IMR-90 (cell line): Measurements from ENCODE around the gene SLIT1. TPM values are rescaled to one million over a fixed set of nuclear protein-coding genes. Genes with fewer than 3 reads are reported as not detected.

Experiments
- ATAC-seq: fragments of 200-7000 bp; cut with Tn5 transposase; 2 replicates; pipeline ENCODE4 v1.9.1; 2020; ENCODE audit warnings: low read depth, mild to moderate bottlenecking, moderate library complexity
- BruUV-seq: library from RNA; stranded (reverse); fragments of 400-500 nt; replicated peaks from 2 replicates; lab custom pipeline; 2021; lab: Mats Ljungman, UMichigan
- CTCF ChIA-PET: fragments of 300-600 bp; formaldehyde crosslinking; extraction: SDS; loops from one replicate; lab custom pipeline; 2021; ENCODE audit warnings: antibody characterized with exemption; lab: Yijun Ruan, JAX
- POLR2A ChIA-PET: fragments of 300-600 bp; sonication (Branson Sonifier 250); formaldehyde crosslinking; loops from one replicate; lab custom pipeline; 2022; ENCODE audit warnings: antibody characterized with exemption; ENCODE audit not compliant: unreplicated experiment; lab: Charles Lee
- DNase-seq: peaks from one replicate; pipeline ENCODE4 v3.0.0; 2013
- H2AFZ ChIP-seq: replicated peaks from 2 replicates; pipeline ENCODE3; 2013; ENCODE audit warnings: low read length, mild to moderate bottlenecking; ENCODE audit not compliant: poor library complexity
- H2AK5ac ChIP-seq: 2 replicates; pipeline ENCODE4 v1.6.1; 2013; ENCODE audit warnings: low read depth, low read length, inconsistent platforms
- H2AK9ac ChIP-seq: replicated peaks from 2 replicates; pipeline ENCODE3; 2013; ENCODE audit warnings: mild to moderate bottlenecking, low read depth, low read length, moderate library complexity; ENCODE audit not compliant: poor library complexity
- H2BK120ac ChIP-seq: 2 replicates; pipeline ENCODE4 v1.6.1; 2013; ENCODE audit warnings: low read depth, low read length, inconsistent platforms
- H2BK15ac ChIP-seq: 3 replicates; pipeline ENCODE4 v1.6.1; 2013; ENCODE audit warnings: low read depth, low read length, inconsistent platforms
- H2BK20ac ChIP-seq: 2 replicates; pipeline ENCODE4 v1.6.1; 2013; ENCODE audit warnings: low read depth, mild to moderate bottlenecking, inconsistent platforms, low read length, moderate library complexity
- H2BK5ac ChIP-seq: 2 replicates; pipeline ENCODE4 v1.6.1; 2013; ENCODE audit warnings: mild to moderate bottlenecking, low read depth, low read length, inconsistent platforms; ENCODE audit not compliant: poor library complexity, severe bottlenecking
- H3K14ac ChIP-seq: replicated peaks from 2 replicates; pipeline ENCODE4 v1.6.1; 2013; ENCODE audit warnings: low read depth, low read length, inconsistent platforms
- H3K18ac ChIP-seq: 2 replicates; pipeline ENCODE4 v1.6.1; 2013; ENCODE audit warnings: low read depth, low read length, control low read depth
- H3K23ac ChIP-seq: 2 replicates; pipeline ENCODE4 v1.6.1; 2013; ENCODE audit warnings: low read depth, low read length, inconsistent platforms
- H3K27ac ChIP-seq: 2 replicates; pipeline ENCODE4 v1.5.1; 2013; ENCODE audit warnings: mild to moderate bottlenecking, control low read depth, low read length; ENCODE audit not compliant: insufficient read depth
- H3K27me3 ChIP-seq: 2 replicates; pipeline ENCODE4 v1.6.1; 2013; ENCODE audit warnings: low read length; ENCODE audit not compliant: control insufficient read depth, insufficient read depth
- H3K36me3 ChIP-seq: 2 replicates; pipeline ENCODE4 v1.6.1; 2013; ENCODE audit warnings: low read length, mixed read lengths; ENCODE audit not compliant: control insufficient read depth, insufficient read depth
- H3K4ac ChIP-seq: 2 replicates; pipeline ENCODE4 v1.6.1; 2013; ENCODE audit warnings: low read depth, low read length, inconsistent platforms
- H3K4me1 ChIP-seq: 2 replicates; pipeline ENCODE4 v1.6.1; 2013; ENCODE audit warnings: low read length, mixed read lengths; ENCODE audit not compliant: control insufficient read depth, insufficient read depth
- H3K4me2 ChIP-seq: 2 replicates; pipeline ENCODE4 v1.6.1; 2013; ENCODE audit warnings: low read depth, mild to moderate bottlenecking, control low read depth, low read length, moderate library complexity
- H3K4me3 ChIP-seq: 2 replicates; pipeline ENCODE4 v1.5.1; 2013; ENCODE audit warnings: low read depth, mild to moderate bottlenecking, control low read depth, low read length, moderate library complexity; ENCODE audit not compliant: insufficient read depth
- H3K56ac ChIP-seq: 2 replicates; pipeline ENCODE4 v1.6.1; 2013; ENCODE audit warnings: low read length, inconsistent platforms; ENCODE audit not compliant: insufficient read depth; ENCODE audit errors: extremely low read depth
- H3K79me1 ChIP-seq, 2 experiments: 2 replicates each; pipeline ENCODE4 v1.6.1; 2013; ENCODE audit warnings: low read length in 2 of 2, inconsistent platforms in 1 of 2, low read depth in 1 of 2
- H3K9ac ChIP-seq: 2 replicates; pipeline ENCODE4 v1.6.1; 2013; ENCODE audit warnings: low read depth, low read length, control low read depth
- H3K9me1 ChIP-seq: 2 replicates; pipeline ENCODE4 v1.6.1; 2013; ENCODE audit warnings: low read length, inconsistent platforms; ENCODE audit not compliant: insufficient read depth
- H3K9me3 ChIP-seq: 2 replicates; pipeline ENCODE4 v1.6.1; 2013; ENCODE audit warnings: low read length; ENCODE audit not compliant: control insufficient read depth, insufficient read depth
- H4K20me1 ChIP-seq: 2 replicates; pipeline ENCODE4 v1.6.1; 2013; ENCODE audit warnings: low read length, inconsistent platforms; ENCODE audit not compliant: insufficient read depth
- H4K5ac ChIP-seq: 2 replicates; pipeline ENCODE4 v1.6.1; 2013; ENCODE audit warnings: mild to moderate bottlenecking, low read depth, low read length, control low read depth
- H4K8ac ChIP-seq, 2 experiments: 2 replicates each; pipeline ENCODE4 v1.6.1; 2013; ENCODE audit warnings: low read depth in 2 of 2, low read length in 2 of 2, control low read depth in 1 of 2, inconsistent platforms in 1 of 2
- H4K91ac ChIP-seq: 2 replicates; pipeline ENCODE4 v1.6.1; 2013; ENCODE audit warnings: low read depth, low read length, inconsistent platforms; ENCODE audit not compliant: insufficient read depth
- BHLHE40 ChIP-seq: fragments of 150-350 bp; IDR thresholded peaks from 2 replicates; pipeline ENCODE4 v1.6.1; 2016; ENCODE audit warnings: mild to moderate bottlenecking, low read depth, low read length
- CTCF ChIP-seq: conservative IDR thresholded peaks from 2 replicates; pipeline ENCODE4 v1.5.1; 2012; ENCODE audit warnings: mild to moderate bottlenecking, low read depth, low read length, improper control_type of control experiment
- FOS ChIP-seq: fragments of 150-350 bp; IDR thresholded peaks from 2 replicates; pipeline ENCODE4 v1.6.1; 2016; ENCODE audit warnings: low read depth, low read length
- MAFK ChIP-seq: IDR thresholded peaks from 2 replicates; pipeline ENCODE4 v1.6.1; 2012; ENCODE audit warnings: low read depth, low read length, improper control_type of control experiment
- MAZ ChIP-seq: IDR thresholded peaks from 2 replicates; pipeline ENCODE4 v1.6.1; 2012; ENCODE audit warnings: low read depth, mild to moderate bottlenecking, low read length, improper control_type of control experiment, moderate library complexity, borderline replicate concordance
- MXI1 ChIP-seq: IDR thresholded peaks from 2 replicates; pipeline ENCODE4 v1.6.1; 2012; ENCODE audit warnings: low read depth, mild to moderate bottlenecking, low read length, moderate library complexity, borderline replicate concordance
- RAD21 ChIP-seq: IDR thresholded peaks from 2 replicates; pipeline ENCODE4 v1.6.1; 2012; ENCODE audit warnings: low read length, improper control_type of control experiment
- RCOR1 ChIP-seq: IDR thresholded peaks from 2 replicates; pipeline ENCODE4 v1.6.1; 2012; ENCODE audit warnings: mild to moderate bottlenecking, low read length, improper control_type of control experiment; ENCODE audit not compliant: insufficient replicate concordance
- RFX5 ChIP-seq: IDR thresholded peaks from 2 replicates; pipeline ENCODE4 v1.8.0; 2012; ENCODE audit warnings: low read depth, mild to moderate bottlenecking, low read length, moderate library complexity
- SMC3 ChIP-seq: fragments of 150-350 bp; IDR thresholded peaks from 2 replicates; pipeline ENCODE4 v1.6.1; 2016; ENCODE audit warnings: low read depth, mild to moderate bottlenecking, antibody characterized with exemption, low read length, moderate library complexity
- WGBS, 2 experiments: methylation state at CpG; one replicate each; pipeline versions ENCODE4 v1.1.5 to v1.1.7; 2013; ENCODE audit warnings: missing lambda C conversion rate in 2 of 2; ENCODE audit not compliant: insufficient read length in 1 of 2; ENCODE audit errors: extremely low coverage in 2 of 2; 5-methylcytosine and 5-hydroxymethylcytosine counted together
- dilution Hi-C: fragments of 300-500 bp; cut with HindIII; formaldehyde crosslinking; loops from one replicate; pipeline ENCODE4 v1.14.3; 2018; ENCODE audit warnings: low sequenced_read_pairs; ENCODE audit not compliant: unreplicated experiment
- in situ Hi-C: fragments of 300-500 bp; cut with MboI; formaldehyde crosslinking; loops from 3 replicates; pipeline ENCODE4 v1.14.3; 2019; ENCODE audit warnings: low sequenced_read_pairs, inconsistent platforms, mixed read lengths
- intact Hi-C: fragments of 100-400 bp; cut with micrococcal nuclease; formaldehyde crosslinking; loops from 2 replicates; pipeline ENCODE4 v1.10.0; 2022
- polyA plus RNA-seq, 3 experiments: library from polyadenylated mRNA; depleted of rRNA; stranded (reverse); fragments of >200 nt; gene quantifications; 2 replicates each; pipeline ENCODE4 v1.2.3, GENCODE V29; 2012; ENCODE audit warnings: low replicate concordance in 1 of 3
- total RNA-seq: library from RNA; depleted of rRNA; stranded (reverse); fragments of >200 nt; gene quantifications from 2 replicates; pipeline ENCODE4 v1.2.3, GENCODE V29; 2012
- TF ChIP-seq, protein P1 (sequence below): fragments of 150-350 bp; IDR thresholded peaks from 2 replicates; pipeline ENCODE4 v1.6.1; 2017; ENCODE audit warnings: mild to moderate bottlenecking, antibody characterized with exemption, low read length, low read depth
- TF ChIP-seq, protein P2 (sequence below): fragments of 150-350 bp; IDR thresholded peaks from 2 replicates; pipeline ENCODE4 v1.6.1; 2016; ENCODE audit warnings: low read depth, mild to moderate bottlenecking, low read length, moderate library complexity, borderline replicate concordance

Gene SLIT1
- total and polyA plus RNA-seq, 2 of the 4 experiments (the other 2 are of a cell fraction), result under 0.01 TPM

DNA sequence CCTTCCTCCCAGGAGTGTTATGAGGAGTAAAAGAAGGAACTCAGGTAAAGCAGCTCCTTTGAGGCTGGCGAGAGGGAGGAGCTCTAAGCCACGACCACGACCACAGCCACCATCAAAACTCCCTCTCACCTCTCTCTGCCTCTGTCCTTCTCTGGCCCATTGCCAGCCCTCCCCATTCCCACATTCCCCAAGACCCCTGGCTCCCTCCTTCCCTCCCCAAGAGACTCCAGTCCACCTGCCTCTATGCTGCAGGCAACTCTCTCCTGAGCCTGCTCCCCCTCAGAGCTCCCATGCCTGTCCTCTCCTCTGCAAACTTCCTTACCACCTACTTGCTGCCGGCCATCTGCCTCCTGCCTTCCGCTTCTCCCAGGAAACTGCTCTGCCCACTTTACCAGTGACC is 9.5 kb downstream of the SLIT1 start:
- H3K27me3 ChIP-seq, result peaks cover 55% of the 10 kb centered on the region
- H4K91ac ChIP-seq, result no peak overlapping the region
- H2AK9ac ChIP-seq, result no peak overlapping the region
- no peak overlapping the region for H3K27ac ChIP-seq
- no peaks in the 10 kb centered on the region for H3K4me1 ChIP-seq
- no peaks in the 10 kb centered on the region for H3K36me3 ChIP-seq
- H2AK5ac ChIP-seq, result no peak overlapping the region
- CTCF ChIA-PET, result no interaction called here
- H3K18ac ChIP-seq, result no peak overlapping the region
- H2BK5ac ChIP-seq, result no peak overlapping the region
- H2BK120ac ChIP-seq, result no peak overlapping the region
- POLR2A ChIA-PET, result no interaction called here
- H2BK20ac ChIP-seq, result no peak overlapping the region
- H3K9ac ChIP-seq, result no peak overlapping the region
- no peak overlapping the region for H4K8ac ChIP-seq
- no peak overlapping the region for H3K14ac ChIP-seq
- 71% methylated on average over 2 of the region's 5 CpGs; no CpG with 5 or more reads in 1 of the 2 experiments for WGBS, 2 experiments
- no peaks in the 10 kb centered on the region for H3K9me1 ChIP-seq
- dilution Hi-C loops, result no loop called here
- H4K5ac ChIP-seq, result no peak overlapping the region
- H3K79me1 ChIP-seq, result no peaks in the 10 kb centered on the region
- ATAC-seq, result no peak
- intact Hi-C loops, result no loop called here
- TF ChIP-seq, protein P1, sequence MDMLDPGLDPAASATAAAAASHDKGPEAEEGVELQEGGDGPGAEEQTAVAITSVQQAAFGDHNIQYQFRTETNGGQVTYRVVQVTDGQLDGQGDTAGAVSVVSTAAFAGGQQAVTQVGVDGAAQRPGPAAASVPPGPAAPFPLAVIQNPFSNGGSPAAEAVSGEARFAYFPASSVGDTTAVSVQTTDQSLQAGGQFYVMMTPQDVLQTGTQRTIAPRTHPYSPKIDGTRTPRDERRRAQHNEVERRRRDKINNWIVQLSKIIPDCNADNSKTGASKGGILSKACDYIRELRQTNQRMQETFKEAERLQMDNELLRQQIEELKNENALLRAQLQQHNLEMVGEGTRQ, result no peak
- no peak for TF ChIP-seq FOS
- TF ChIP-seq BHLHE40, result no peak
- no peak for TF ChIP-seq MAZ
- TF ChIP-seq RFX5, result no peak
- no peak for TF ChIP-seq RCOR1
- no peak for TF ChIP-seq MXI1
- TF ChIP-seq, protein P2, sequence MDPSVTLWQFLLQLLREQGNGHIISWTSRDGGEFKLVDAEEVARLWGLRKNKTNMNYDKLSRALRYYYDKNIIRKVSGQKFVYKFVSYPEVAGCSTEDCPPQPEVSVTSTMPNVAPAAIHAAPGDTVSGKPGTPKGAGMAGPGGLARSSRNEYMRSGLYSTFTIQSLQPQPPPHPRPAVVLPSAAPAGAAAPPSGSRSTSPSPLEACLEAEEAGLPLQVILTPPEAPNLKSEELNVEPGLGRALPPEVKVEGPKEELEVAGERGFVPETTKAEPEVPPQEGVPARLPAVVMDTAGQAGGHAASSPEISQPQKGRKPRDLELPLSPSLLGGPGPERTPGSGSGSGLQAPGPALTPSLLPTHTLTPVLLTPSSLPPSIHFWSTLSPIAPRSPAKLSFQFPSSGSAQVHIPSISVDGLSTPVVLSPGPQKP, result no peak
- no peak for TF ChIP-seq CTCF
- no peak for TF ChIP-seq RAD21
- TF ChIP-seq MAFK, result no peak
- no peak for TF ChIP-seq SMC3
- BruUV-seq, result no TSS peak
- no peak overlapping the region for H3K56ac ChIP-seq
- H3K4me2 ChIP-seq, result no peak overlapping the region
- in situ Hi-C loops, result no loop called here
- no peak for DNase-seq
- no peaks in the 10 kb centered on the region for H4K20me1 ChIP-seq
- no peaks in the 10 kb centered on the region for H3K9me3 ChIP-seq
- no peak overlapping the region for H2AFZ ChIP-seq
- no peak overlapping the region for H3K23ac ChIP-seq
- no peak overlapping the region for H3K4me3 ChIP-seq
- H2BK15ac ChIP-seq, result no peak overlapping the region
- no peak overlapping the region for H3K4ac ChIP-seq
